Bronchial epithelial cell (primary cell): ENCODE results near the gene HTT. TPM values are rescaled to one million over a fixed set of nuclear protein-coding genes. Genes with fewer than 3 reads are reported as not detected.
A peak's percentile ranks its signal among the peaks of the same experiment; 100 is the strongest.

Source experiments
- DNase-seq: peaks from one replicate; pipeline ENCODE4 v3.0.0-alpha.2; 2010; ENCODE audit warnings: low read depth
- FAIRE-seq: peaks from 2 replicates; lab custom pipeline; 2011; peaks lifted over from hg19 to GRCh38; lab: Jason Lieb, UNC
- H3K27me3 ChIP-seq: 2 replicates; pipeline ENCODE4 v1.5.1; 2011; ENCODE audit warnings: low read length; ENCODE audit not compliant: control insufficient read depth, insufficient read depth
- H3K36me3 ChIP-seq: 2 replicates; pipeline ENCODE4 v1.5.1; 2011; ENCODE audit warnings: low read length; ENCODE audit not compliant: control insufficient read depth, insufficient read depth
- H3K4me3 ChIP-seq: 2 replicates; pipeline ENCODE4 v1.5.1; 2011; ENCODE audit warnings: mild to moderate bottlenecking, low read depth, low read length, control low read depth
- total RNA-seq: library from RNA; depleted of rRNA; stranded (reverse); fragments of >200 nt; gene quantifications from 2 replicates; pipeline ENCODE4 v1.2.1, GENCODE V29; 2014
- TF ChIP-seq, protein P1 (sequence below): IDR thresholded peaks from 2 replicates; pipeline ENCODE4 v1.5.1; 2011; ENCODE audit warnings: mild to moderate bottlenecking, moderate library complexity, low read length, control low read depth, inconsistent platforms; ENCODE audit not compliant: insufficient read depth, severe bottlenecking

Gene HTT
- total RNA-seq, 1 donor from 2014 or later = 24.0 TPM

GRCh38 chr4:3037957-3038461 is 36.5 kb upstream of the HTT start:
- Histone ChIP-seq H3K27me3 (no peaks in the 10 kb centered on the region), H3K4me3 (no peak overlapping the region), H3K36me3 (no peaks in the 10 kb centered on the region)
- TF ChIP-seq, protein P1, sequence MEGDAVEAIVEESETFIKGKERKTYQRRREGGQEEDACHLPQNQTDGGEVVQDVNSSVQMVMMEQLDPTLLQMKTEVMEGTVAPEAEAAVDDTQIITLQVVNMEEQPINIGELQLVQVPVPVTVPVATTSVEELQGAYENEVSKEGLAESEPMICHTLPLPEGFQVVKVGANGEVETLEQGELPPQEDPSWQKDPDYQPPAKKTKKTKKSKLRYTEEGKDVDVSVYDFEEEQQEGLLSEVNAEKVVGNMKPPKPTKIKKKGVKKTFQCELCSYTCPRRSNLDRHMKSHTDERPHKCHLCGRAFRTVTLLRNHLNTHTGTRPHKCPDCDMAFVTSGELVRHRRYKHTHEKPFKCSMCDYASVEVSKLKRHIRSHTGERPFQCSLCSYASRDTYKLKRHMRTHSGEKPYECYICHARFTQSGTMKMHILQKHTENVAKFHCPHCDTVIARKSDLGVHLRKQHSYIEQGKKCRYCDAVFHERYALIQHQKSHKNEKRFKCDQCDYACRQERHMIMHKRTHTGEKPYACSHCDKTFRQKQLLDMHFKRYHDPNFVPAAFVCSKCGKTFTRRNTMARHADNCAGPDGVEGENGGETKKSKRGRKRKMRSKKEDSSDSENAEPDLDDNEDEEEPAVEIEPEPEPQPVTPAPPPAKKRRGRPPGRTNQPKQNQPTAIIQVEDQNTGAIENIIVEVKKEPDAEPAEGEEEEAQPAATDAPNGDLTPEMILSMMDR = no peak
- FAIRE-seq (no peak), DNase-seq (no peak)

DNA sequence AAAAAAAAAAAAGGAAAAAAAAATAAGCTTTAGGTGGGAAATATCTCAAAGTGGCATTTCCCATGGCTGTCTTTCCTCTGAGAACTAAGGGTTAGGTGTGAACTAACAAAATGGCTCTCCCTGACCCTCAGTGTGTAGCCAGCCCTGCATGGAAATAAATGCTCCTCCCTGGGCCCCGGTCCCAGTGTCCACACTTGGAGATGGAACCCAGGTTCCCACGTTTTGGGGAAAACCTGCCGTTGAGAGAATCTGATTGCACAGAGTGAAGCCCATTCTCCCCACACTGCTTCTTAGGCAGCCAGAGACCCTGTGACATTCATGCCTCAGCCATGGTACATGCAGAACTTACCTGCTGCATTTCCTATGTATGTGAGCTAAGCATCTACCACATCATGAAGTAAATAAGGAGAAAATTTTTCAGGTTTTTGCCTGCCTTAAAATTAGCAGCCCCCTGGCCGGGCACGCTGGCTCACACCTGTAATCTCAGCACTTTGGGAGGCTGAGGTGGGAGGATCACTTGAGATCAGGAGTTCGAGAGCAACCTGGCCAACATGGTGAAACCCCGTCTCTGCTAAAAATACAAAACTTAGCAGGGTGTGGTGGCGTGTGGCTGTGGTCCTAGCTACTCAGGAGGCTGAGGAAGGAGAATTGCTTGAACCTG is 34.6 kb upstream of the HTT start:
- H3K27me3 ChIP-seq = no peaks in the 10 kb centered on the region
- no peak overlapping the region for H3K4me3 ChIP-seq
- no peak for FAIRE-seq
- TF ChIP-seq, protein P1 = no peak
- DNase-seq = no peak
- no peaks in the 10 kb centered on the region for H3K36me3 ChIP-seq

- FAIRE-seq (no peak), DNase-seq (no peak)
- H3K27me3 ChIP-seq = no peaks in the 10 kb centered on the region
- no peak overlapping the region for H3K4me3 ChIP-seq
- TF ChIP-seq, protein P1 = no peak
- H3K36me3 ChIP-seq = no peaks in the 10 kb centered on the region
Measured at GRCh38 chr4:3040452-3041191, 33.9 kb upstream of the HTT start.

DNA sequence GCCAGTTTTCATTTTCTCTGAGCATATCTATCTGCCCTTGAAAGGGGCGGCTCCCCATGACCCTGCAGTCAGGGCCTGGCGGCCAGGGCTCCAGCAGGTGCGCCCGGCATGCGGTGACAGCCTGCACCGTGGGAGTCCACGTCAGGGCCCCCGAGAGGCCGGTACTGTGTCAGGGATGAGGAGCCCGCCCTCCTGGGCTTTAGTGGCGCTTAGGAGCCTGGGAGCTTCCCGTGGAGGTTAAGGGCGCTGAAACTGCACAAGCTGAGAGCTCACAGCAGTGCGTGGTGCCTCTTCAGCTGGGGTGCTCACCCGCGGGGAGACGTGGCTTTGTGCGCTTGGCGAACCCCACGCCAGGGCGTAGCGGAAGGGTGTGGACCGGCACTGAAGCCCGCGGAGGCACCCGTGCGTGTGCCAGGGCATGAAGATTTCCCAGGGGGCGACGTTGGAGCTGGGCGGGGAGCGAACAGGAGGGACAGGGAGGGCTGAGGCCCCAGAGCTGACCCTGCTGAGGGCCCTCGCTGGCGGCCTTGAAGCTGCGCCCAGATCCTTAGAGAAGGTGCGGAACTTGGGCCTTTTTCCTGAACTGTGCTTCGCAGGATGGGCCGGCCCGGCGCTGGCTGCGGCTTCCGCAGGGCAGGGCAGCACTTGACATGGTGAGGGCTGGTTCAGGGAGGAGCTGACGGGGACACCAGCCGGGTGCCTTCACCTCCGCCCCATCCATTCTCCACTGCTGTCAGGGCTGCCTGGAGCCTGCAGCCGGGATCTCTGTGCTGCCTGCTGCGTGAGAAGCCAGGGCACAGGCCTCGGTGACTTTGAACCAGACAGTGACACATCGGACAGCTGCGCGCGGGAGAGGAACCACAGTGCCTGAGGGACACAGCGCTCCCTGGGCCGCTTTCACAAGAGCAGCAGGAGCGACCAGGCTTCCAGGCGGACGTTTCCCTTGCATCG is 33.0 kb upstream of the HTT start:
- FAIRE-seq (no peak), DNase-seq (peak; percentile 21)
- TF ChIP-seq, protein P1 = no peak

DNA sequence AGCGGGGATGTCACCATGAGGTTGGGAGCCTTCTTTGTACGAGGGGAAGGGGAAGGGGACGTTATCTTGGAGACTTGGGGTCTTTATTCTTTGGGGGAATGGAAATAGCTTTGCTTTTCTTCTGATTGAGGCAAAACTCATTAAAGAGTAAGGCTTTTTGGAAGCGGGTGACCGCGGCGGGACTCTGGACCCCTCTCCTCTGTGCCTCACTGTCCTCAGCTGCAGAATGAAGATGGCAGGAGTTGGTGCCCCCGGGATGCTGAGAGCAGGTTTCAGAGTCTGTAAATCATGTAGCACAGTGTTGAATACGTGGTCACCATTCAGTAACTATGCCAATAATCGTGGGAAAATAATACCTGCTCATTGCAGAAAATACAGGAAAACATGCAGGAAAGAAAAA is 32.3 kb upstream of the HTT start:
- TF ChIP-seq, protein P1 = no peak
- Histone ChIP-seq H3K36me3 (no peaks in the 10 kb centered on the region), H3K4me3 (peak overlapping the region; percentile 34), H3K27me3 (no peaks in the 10 kb centered on the region)
- no peak for FAIRE-seq
- no peak for DNase-seq

More for the DNA sequence above, 33.0 kb upstream of the HTT start:
- Histone ChIP-seq H3K36me3 (no peaks in the 10 kb centered on the region), H3K27me3 (no peaks in the 10 kb centered on the region), H3K4me3 (peak overlapping the region; percentile 34)
